ENCODE measurements around the gene NF2. TPM values are rescaled to one million over a fixed set of nuclear protein-coding genes. Genes with fewer than 3 reads are reported as not detected.

The NF2 gene
- total and polyA plus RNA-seq, 10 of the 15 experiments (the other 5 are each of a cell fraction or from before 2014, with no cell fraction given), result 2.2 to 49.8 (median 22.5) TPM

GRCh38 chr22:29609139-29609538 lies 5.7 kb downstream of the NF2 start:
- DNase-seq (ENCODE audit: low read depth, low spot score), result no peak

More at GRCh38 chr22:29609139-29609538, 5.7 kb downstream of the NF2 start:
- ChIA-PET RAD21 (ENCODE audit: unreplicated experiment) (no interaction called here), POLR2A (no interaction called here), SMC1A (ENCODE audit: uncharacterized antibody, unreplicated experiment) (no interaction called here), CTCF (interaction anchor here (0.9 kb wide), 1 partner anchor 17 kb away, joined by 3 read pairs; no protein-coding TSS in a partner anchor)
- no TSS peak for BruUV-seq (replicated peaks)
- no peak overlapping the region for H2AFZ ChIP-seq (ENCODE audit: control insufficient read depth, low read depth, low read length)
- no peaks in the 10 kb centered on the region; the same call in 1 of the 3 replicates for H3K9me3 ChIP-seq (replicated peaks; ENCODE audit: control insufficient read depth, insufficient read depth, low read length)
- no peaks in the 10 kb centered on the region for H4K20me1 ChIP-seq (ENCODE audit: control insufficient read depth, insufficient read depth)
- no peaks in the 10 kb centered on the region for H3K27me3 ChIP-seq (replicated peaks in 1 of 2; ENCODE audit: control insufficient read depth in 2 of 2, insufficient read depth in 2 of 2, low read length in 1 of 2)
- H3K4me2 ChIP-seq (ENCODE audit: control insufficient read depth, insufficient read depth), result no peak overlapping the region
- TF ChIP-seq CBX3 (IDR thresholded peaks at IDR 0.05; ENCODE audit: borderline replicate concordance, low read depth) (no peak), CTCF (IDR thresholded peaks at IDR 0.05 in 2 of 3, conservative IDR thresholded peaks at IDR 0.05 in 1 of 3; ENCODE audit: control insufficient read depth in 2 of 3, extremely low read depth in 1 of 3, insufficient read depth in 1 of 3, low read depth in 3 of 3, low read length in 3 of 3) (0 out of 6 replicates have a peak, but pooled peaks of 2 of the 3 experiments have one; percentile 5 to 12), NFIC (IDR thresholded peaks at IDR 0.05; ENCODE audit: low read depth, low read length) (no peak), CEBPB (IDR thresholded peaks at IDR 0.05; ENCODE audit: borderline replicate concordance in 1 of 2, low read depth in 2 of 2, low read length in 2 of 2) (no peak), USF1 (IDR thresholded peaks at IDR 0.05; ENCODE audit: borderline replicate concordance, extremely low read length, insufficient read depth, low read depth, low read length) (no peak)
- H3K9ac ChIP-seq (ENCODE audit: control insufficient read depth, insufficient read depth, low read length), result no peak overlapping the region
- intact Hi-C loops (cut with micrococcal nuclease; ENCODE audit: unreplicated experiment) (no loop called here), in situ Hi-C loops (cut with MboI) (loop anchor here (5.0 kb wide), 1 partner anchor 52 kb away; no protein-coding TSS in a partner anchor)
- 53% methylated on average over 2 of the region's 2 CpGs for WGBS (ENCODE audit: insufficient coverage, insufficient replicate concordance, low lambda C conversion rate, missing lambda C conversion rate)
- H3K27ac ChIP-seq (ENCODE audit: control insufficient read depth, insufficient read depth), result no peak overlapping the region
- H3K36me3 ChIP-seq (ENCODE audit: control insufficient read depth in 2 of 2, insufficient read depth in 2 of 2, low read length in 1 of 2), result no peaks in the 10 kb centered on the region
- no peaks in the 10 kb centered on the region; the same call in 1 of the 2 replicates for H3K4me1 ChIP-seq (ENCODE audit: control insufficient read depth, insufficient read depth, low read length)
- H3K4me3 ChIP-seq, result no peak overlapping the region
- no peak; the same call in 2 of the 3 replicates for ATAC-seq
- no peak for FAIRE-seq
- peaks cover 23% of the 10 kb centered on the region for H3K79me2 ChIP-seq (ENCODE audit: control insufficient read depth, insufficient read depth, low read length)

Data from GM12878 (cell line).